C4-2B (cell line): ENCODE results near the gene ANKRD22.
"Not testable (repeated sequence)": the region's sequence is repeated elsewhere in the genome, so short reads cannot be mapped to it uniquely, and the experiment has no call there.

Experiments
- H3K27ac ChIP-seq: fragments of 450-650 bp; 2 replicates; pipeline ENCODE4 v1.5.1; 2017
- CTCF ChIP-seq: fragments of 450-650 bp; conservative IDR thresholded peaks from 2 replicates; pipeline ENCODE4 v1.5.1; 2017; ENCODE audit warnings: mild to moderate bottlenecking
- ZFX ChIP-seq: fragments of 450-650 bp; IDR thresholded peaks from 2 replicates; pipeline ENCODE4 v1.6.1; 2017

The ANKRD22 gene

GRCh38 chr10:88892222-88892967, 40.8 kb upstream of the ANKRD22 start:
- no peak overlapping the region for H3K27ac ChIP-seq
- TF ChIP-seq CTCF (no peak), ZFX (no peak)

DNA sequence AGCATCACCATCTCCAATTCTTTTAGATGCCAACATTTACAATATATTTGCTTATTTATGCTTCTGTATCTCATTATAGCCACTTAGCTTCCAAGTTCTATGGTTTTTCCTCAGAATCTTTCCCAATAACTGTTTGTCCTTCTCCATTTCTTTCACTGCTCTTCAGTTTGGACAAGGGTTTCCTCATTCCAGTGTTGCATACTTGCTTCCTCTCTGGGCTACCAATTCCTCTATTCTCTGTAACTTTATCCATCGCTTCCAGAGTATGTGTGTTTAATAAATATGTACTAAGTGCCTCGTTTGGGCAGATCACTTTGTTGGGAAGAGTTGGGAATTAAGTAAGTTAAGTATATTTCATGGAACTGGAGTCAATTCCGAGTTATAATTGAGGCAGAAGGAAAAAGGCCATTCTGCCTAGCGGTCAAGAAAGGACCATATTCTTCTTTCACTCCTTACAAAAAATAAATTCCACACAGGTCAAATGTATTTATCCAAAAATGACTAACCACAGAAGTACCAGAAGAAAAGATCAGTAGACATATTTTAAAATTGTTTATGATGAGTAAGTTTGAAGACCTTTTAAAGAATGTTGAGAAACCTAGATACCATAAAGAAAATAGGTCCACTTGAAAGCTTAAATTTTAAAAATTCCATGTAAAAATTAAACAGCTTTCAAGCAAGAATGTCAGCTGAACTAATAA, 39.2 kb upstream of the ANKRD22 start:
- TF ChIP-seq CTCF = no peak
- TF ChIP-seq ZFX = no peak
- H3K27ac ChIP-seq = no peak overlapping the region

DNA sequence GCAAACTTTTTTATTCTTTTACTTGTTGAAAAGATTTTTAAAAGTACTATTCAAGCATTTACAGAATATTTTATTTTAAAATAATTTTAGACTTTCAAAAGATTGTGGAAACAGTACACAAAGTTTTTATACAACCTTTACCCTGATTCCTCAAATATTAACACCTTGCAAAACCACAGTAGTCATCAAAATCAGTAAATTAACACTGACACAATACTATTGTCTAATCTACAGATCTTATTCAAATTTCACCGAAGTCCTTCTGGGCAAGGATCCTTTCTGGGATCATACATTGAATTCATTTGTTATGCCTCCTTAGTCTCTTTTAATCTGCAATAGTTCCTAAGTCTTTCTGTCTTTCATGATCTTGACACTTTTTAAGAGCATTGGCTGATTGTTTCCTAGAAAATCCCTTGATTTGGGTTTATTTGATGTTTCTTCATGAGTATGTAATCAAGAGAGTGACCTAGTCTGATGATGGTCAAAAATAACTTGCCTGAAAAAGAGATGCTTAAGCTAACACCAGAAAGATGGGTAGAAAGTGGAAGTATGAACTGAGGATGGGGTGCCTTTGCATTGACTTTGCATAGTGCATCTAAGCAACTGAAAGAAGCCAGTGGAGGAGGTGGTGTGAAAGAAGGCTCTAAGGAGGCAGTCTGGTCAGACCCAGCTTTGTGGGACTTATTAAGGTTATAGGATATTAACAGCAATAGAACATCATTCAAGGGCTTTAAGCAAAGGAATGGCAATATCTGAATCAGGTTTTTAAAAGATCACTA, 38.1 kb upstream of the ANKRD22 start:
- TF ChIP-seq CTCF = no peak
- TF ChIP-seq ZFX = no peak
- H3K27ac ChIP-seq = no peak overlapping the region

GRCh38 chr10:88888810-88889445, 37.3 kb upstream of the ANKRD22 start:
- H3K27ac ChIP-seq = no peak overlapping the region

GRCh38 chr10:88886557-88886956, 34.9 kb upstream of the ANKRD22 start:
- H3K27ac ChIP-seq = no peak overlapping the region
- no peak for TF ChIP-seq ZFX
- no peak for TF ChIP-seq CTCF

More at GRCh38 chr10:88888810-88889445, 37.3 kb upstream of the ANKRD22 start:
- TF ChIP-seq CTCF = no peak

GRCh38 chr10:88883448-88883809, 31.8 kb upstream of the ANKRD22 start:
- H3K27ac ChIP-seq = no peak overlapping the region

DNA sequence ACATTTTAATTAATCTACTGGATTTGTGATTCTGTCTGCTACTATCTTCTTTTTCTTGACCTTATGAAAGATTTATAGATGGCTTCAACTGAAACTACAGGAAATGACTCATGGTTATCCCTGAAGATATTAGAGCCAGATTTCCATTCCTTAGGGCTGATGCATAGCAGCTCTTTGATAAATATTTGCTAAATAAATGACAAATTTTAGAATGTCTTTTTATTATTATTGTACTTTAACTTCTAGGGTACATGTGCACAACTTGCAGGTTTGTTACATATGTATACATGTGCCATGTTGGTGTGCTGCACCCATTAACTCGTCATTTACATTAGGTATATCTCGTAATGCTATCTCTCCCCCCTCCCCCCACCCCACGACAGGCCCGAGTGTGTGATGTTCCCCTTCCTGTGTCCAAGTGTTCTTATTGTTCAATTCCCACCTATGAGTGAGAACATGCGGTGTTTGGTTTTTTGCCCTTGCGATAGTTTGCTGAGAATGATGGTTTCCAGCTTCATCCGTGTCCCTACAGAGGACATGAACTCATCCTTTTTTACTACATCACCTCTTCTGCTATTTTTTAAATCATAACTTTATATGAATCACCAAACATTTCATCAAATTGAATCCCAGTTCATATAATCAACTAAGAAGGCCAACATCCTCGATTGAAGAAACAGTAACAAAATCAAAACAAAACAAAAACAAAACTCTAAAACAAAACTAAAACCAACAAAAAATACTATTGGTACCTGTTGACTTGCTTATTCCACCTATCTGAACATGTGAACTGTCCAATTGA, 31.2 kb upstream of the ANKRD22 start:
- not testable (repeated sequence) for H3K27ac ChIP-seq

More at GRCh38 chr10:88883448-88883809, 31.8 kb upstream of the ANKRD22 start:
- no peak for TF ChIP-seq ZFX
- TF ChIP-seq CTCF = no peak
